SK-N-SH treated with all-trans-retinoic acid at 6 μM for 48 hours (cell line): Measurements from ENCODE around the gene ELAPOR1.
"Not testable (repeated sequence)": the region's sequence is repeated elsewhere in the genome, so short reads cannot be mapped to it uniquely, and the experiment has no call there.

Source experiments
- ATAC-seq: fragments of 200-7000 bp; cut with Tn5 transposase; 3 replicates; pipeline ENCODE4 v1.9.1; 2020; ENCODE audit warnings: mild to moderate bottlenecking, moderate library complexity
- ARNTL ChIP-seq: fragments of 450-650 bp; formaldehyde crosslinking; IDR thresholded peaks from 2 replicates; pipeline ENCODE4 v1.5.0; 2020; ENCODE audit warnings: low read depth, mild to moderate bottlenecking, moderate library complexity, borderline replicate concordance
- BACH2 ChIP-seq: fragments of 250-450 bp; sonication (Bioruptor Pico); IDR thresholded peaks from 2 replicates; pipeline ENCODE4 v1.9.0; 2021; ENCODE audit warnings: mild to moderate bottlenecking, borderline replicate concordance
- CREB5 ChIP-seq: fragments of 250-450 bp; sonication (Bioruptor Pico); IDR thresholded peaks from 2 replicates; pipeline ENCODE4 v1.5.1; 2020; ENCODE audit warnings: low read depth, mild to moderate bottlenecking, moderate library complexity
- CSDC2 ChIP-seq: fragments of 250-450 bp; sonication (Bioruptor Pico); IDR thresholded peaks from 2 replicates; pipeline ENCODE4 v1.5.0; 2020; ENCODE audit warnings: mild to moderate bottlenecking, moderate library complexity
- CSRNP3 ChIP-seq: fragments of 250-450 bp; sonication (Bioruptor Pico); IDR thresholded peaks from 2 replicates; pipeline ENCODE4 v1.5.1; 2021; ENCODE audit warnings: mild to moderate bottlenecking, moderate library complexity
- ESRRG ChIP-seq: fragments of 250-450 bp; sonication (Bioruptor Pico); IDR thresholded peaks from 2 replicates; pipeline ENCODE4 v1.6.1; 2021; ENCODE audit warnings: mild to moderate bottlenecking
- GLIS3 ChIP-seq: fragments of 250-450 bp; sonication (Bioruptor Pico); IDR thresholded peaks from 2 replicates; pipeline ENCODE4 v1.5.0; 2020; ENCODE audit warnings: mild to moderate bottlenecking, moderate library complexity
- ISL1 ChIP-seq: fragments of 250-450 bp; sonication (Bioruptor Pico); IDR thresholded peaks from 2 replicates; pipeline ENCODE4 v2.1.2; 2022; ENCODE audit warnings: mild to moderate bottlenecking, moderate library complexity
- OSR1 ChIP-seq: fragments of 250-450 bp; sonication (Bioruptor Pico); IDR thresholded peaks from 2 replicates; pipeline ENCODE4 v1.8.0; 2022; ENCODE audit warnings: moderate library complexity, mild to moderate bottlenecking, inconsistent platforms
- PATZ1 ChIP-seq: fragments of 250-450 bp; sonication (Bioruptor Pico); IDR thresholded peaks from 2 replicates; pipeline ENCODE4 v1.8.0; 2020; ENCODE audit warnings: mild to moderate bottlenecking, moderate library complexity, borderline replicate concordance
- POU6F1 ChIP-seq: fragments of 250-450 bp; sonication (Bioruptor Pico); IDR thresholded peaks from 2 replicates; pipeline ENCODE4 v1.8.0; 2021; ENCODE audit warnings: low read depth, mild to moderate bottlenecking, moderate library complexity, borderline replicate concordance
- PPARA ChIP-seq: fragments of 250-450 bp; sonication (Bioruptor Pico); IDR thresholded peaks from 2 replicates; pipeline ENCODE4 v1.5.0; 2020; ENCODE audit warnings: mild to moderate bottlenecking, borderline replicate concordance
- SNAI2 ChIP-seq: fragments of 250-450 bp; sonication (Bioruptor Pico); IDR thresholded peaks from 2 replicates; pipeline ENCODE4 v1.5.0; 2020; ENCODE audit warnings: mild to moderate bottlenecking, moderate library complexity
- TCF4 ChIP-seq: fragments of 250-450 bp; sonication (Bioruptor Pico); IDR thresholded peaks from 2 replicates; pipeline ENCODE4 v1.8.0; 2021; ENCODE audit warnings: mild to moderate bottlenecking, moderate library complexity, borderline replicate concordance
- TOX ChIP-seq: fragments of 250-450 bp; sonication (Bioruptor Pico); IDR thresholded peaks from 2 replicates; pipeline ENCODE4 v1.8.0; 2021; ENCODE audit warnings: mild to moderate bottlenecking, moderate library complexity, borderline replicate concordance
- ZC3H10 ChIP-seq: fragments of 250-450 bp; sonication (Bioruptor Pico); IDR thresholded peaks from 2 replicates; pipeline ENCODE4 v1.5.1; 2021; ENCODE audit warnings: mild to moderate bottlenecking, moderate library complexity
- ZFP3 ChIP-seq: fragments of 250-450 bp; sonication (Bioruptor Pico); IDR thresholded peaks from 2 replicates; pipeline ENCODE4 v1.5.0; 2020; ENCODE audit warnings: mild to moderate bottlenecking, moderate library complexity
- ZNF565 ChIP-seq: fragments of 450-650 bp; formaldehyde crosslinking; conservative IDR thresholded peaks from 2 replicates; pipeline ENCODE4 v1.5.0; 2020; ENCODE audit warnings: low read depth, mild to moderate bottlenecking, moderate library complexity
- ZNF70 ChIP-seq: fragments of 450-650 bp; formaldehyde crosslinking; IDR thresholded peaks from 2 replicates; pipeline ENCODE4 v1.5.0; 2020; ENCODE audit warnings: mild to moderate bottlenecking, moderate library complexity
- ZNF8 ChIP-seq: fragments of 450-650 bp; formaldehyde crosslinking; IDR thresholded peaks from 2 replicates; pipeline ENCODE4 v1.5.0; 2020; ENCODE audit warnings: mild to moderate bottlenecking, moderate library complexity

Gene ELAPOR1

GRCh38 chr1:109142260-109142659 lies 28.3 kb downstream of the ELAPOR1 start:
- TF ChIP-seq PATZ1 (no peak), SNAI2 (CRISPR knock-in tag) (no peak), ISL1 (CRISPR knock-in tag) (no peak)
- ATAC-seq = no peak

- peak; percentile 80 for TF ChIP-seq ZNF8 (CRISPR knock-in tag)
- not testable (repeated sequence) for ATAC-seq
Measured at GRCh38 chr1:109142725-109143124, 28.8 kb downstream of the ELAPOR1 start.

GRCh38 chr1:109148987-109149561 lies 35.2 kb downstream of the ELAPOR1 start:
- no peak for TF ChIP-seq POU6F1 (CRISPR knock-in tag)
- TF ChIP-seq PPARA = no peak
- TF ChIP-seq GLIS3 (CRISPR knock-in tag) = no peak
- no peak for TF ChIP-seq OSR1 (CRISPR knock-in tag)
- no peak for TF ChIP-seq ZC3H10
- no peak for TF ChIP-seq CSDC2 (CRISPR knock-in tag)
- TF ChIP-seq ZNF565 = no peak
- TF ChIP-seq ISL1 (CRISPR knock-in tag) = no peak
- no peak for TF ChIP-seq TCF4
- no peak for TF ChIP-seq CSRNP3
- TF ChIP-seq SNAI2 (CRISPR knock-in tag) = no peak
- TF ChIP-seq PATZ1 = no peak
- no peak for TF ChIP-seq ZFP3
- no peak for TF ChIP-seq ESRRG (CRISPR knock-in tag)
- TF ChIP-seq TOX (CRISPR knock-in tag) = no peak
- no peak for TF ChIP-seq CREB5 (CRISPR knock-in tag)
- TF ChIP-seq ARNTL (CRISPR knock-in tag) = no peak
- no peak for TF ChIP-seq BACH2 (CRISPR knock-in tag)
- TF ChIP-seq ZNF8 (CRISPR knock-in tag) = no peak
- no peak for ATAC-seq

- no peak for ATAC-seq
- TF ChIP-seq ZNF70 (CRISPR knock-in tag) (no peak), ZFP3 (no peak), ZNF565 (no peak), CSDC2 (CRISPR knock-in tag) (no peak), OSR1 (CRISPR knock-in tag) (no peak)
Measured at GRCh38 chr1:109149874-109150601, 36.1 kb downstream of the ELAPOR1 start.
